HepG2 (cell line): Measurements from ENCODE around the gene RABEP2. TPM values are rescaled to one million over a fixed set of nuclear protein-coding genes. Genes with fewer than 3 reads are reported as not detected.

Source experiments
- ARNT2 ChIP-seq: sonication (generic); formaldehyde crosslinking; IDR thresholded peaks from 2 replicates; pipeline ENCODE4 v1.8.0; 2022; ENCODE audit warnings: mild to moderate bottlenecking, low read depth, missing genetic modification reagents, moderate library complexity
- JUN ChIP-seq: sonication (generic); formaldehyde crosslinking; IDR thresholded peaks from 2 replicates; pipeline ENCODE4 v1.4.0; 2020; ENCODE audit warnings: mild to moderate bottlenecking, missing genetic modification reagents
- KLF12 ChIP-seq: sonication (generic); formaldehyde crosslinking; IDR thresholded peaks from 2 replicates; pipeline ENCODE4 v1.4.0; 2020; ENCODE audit warnings: missing genetic modification reagents, borderline replicate concordance
- KLF15 ChIP-seq: sonication (generic); formaldehyde crosslinking; IDR thresholded peaks from 2 replicates; pipeline ENCODE4 v1.8.1; 2023; ENCODE audit warnings: borderline replicate concordance, mild to moderate bottlenecking, inconsistent platforms, missing genetic modification reagents, mixed read lengths
- MXD4 ChIP-seq: IDR thresholded peaks from 2 replicates; pipeline ENCODE4 v1.6.1; 2016; ENCODE audit warnings: mild to moderate bottlenecking, missing biosample characterization, missing genetic modification reagents
- NR2F1 ChIP-seq, 2 experiments: fragments of 450-650 bp in 1 of 2; formaldehyde crosslinking in 1 of 2; IDR thresholded peaks; 2 replicates each; pipeline versions ENCODE4 v1.5.0 to v1.6.1; 2016 to 2020; ENCODE audit warnings: mild to moderate bottlenecking in 1 of 2, missing compliant biosample characterization in 1 of 2, missing genetic modification reagents in 1 of 2, moderate library complexity in 1 of 2
- SP1 ChIP-seq, 2 experiments: fragments of 450-650 bp in 1 of 2; sonication (generic) in 1 of 2; formaldehyde crosslinking in 1 of 2; IDR thresholded peaks; 2 replicates each; pipeline versions ENCODE4 v1.4.0 to v1.6.1; 2016 to 2020; ENCODE audit warnings: missing genetic modification reagents in 1 of 2
- STAG1 ChIP-seq: sonication (generic); formaldehyde crosslinking; IDR thresholded peaks from 2 replicates; pipeline ENCODE4 v1.4.0; 2020; ENCODE audit warnings: missing genetic modification reagents
- ZFYVE20 ChIP-seq: sonication (generic); formaldehyde crosslinking; IDR thresholded peaks from 2 replicates; pipeline ENCODE4 v1.8.0; 2023; ENCODE audit warnings: low read depth, mild to moderate bottlenecking, moderate library complexity, missing genetic modification reagents, borderline replicate concordance
- ZNF343 ChIP-seq: sonication (generic); formaldehyde crosslinking; IDR thresholded peaks from 2 replicates; pipeline ENCODE4 v1.4.0; 2020; ENCODE audit warnings: mild to moderate bottlenecking, missing genetic modification reagents
- ZNF432 ChIP-seq: sonication (generic); formaldehyde crosslinking; IDR thresholded peaks from 2 replicates; pipeline ENCODE4 v1.5.0; 2020; ENCODE audit warnings: missing genetic modification reagents, mild to moderate bottlenecking, borderline replicate concordance
- ZNF724P ChIP-seq: sonication (generic); formaldehyde crosslinking; IDR thresholded peaks from 2 replicates; pipeline ENCODE4 v1.8.0; 2022; ENCODE audit warnings: missing genetic modification reagents, borderline replicate concordance
- ZNF776 ChIP-seq: sonication (generic); formaldehyde crosslinking; IDR thresholded peaks from 2 replicates; pipeline ENCODE4 v1.4.0; 2020; ENCODE audit warnings: mild to moderate bottlenecking, missing genetic modification reagents
- ZNF781 ChIP-seq: sonication (generic); formaldehyde crosslinking; IDR thresholded peaks from 2 replicates; pipeline ENCODE4 v1.5.1; 2020; ENCODE audit warnings: borderline replicate concordance, mild to moderate bottlenecking, missing genetic modification reagents; ENCODE audit errors: not compliant biosample characterization
- polyA plus RNA-seq, 8 experiments: library from polyadenylated mRNA; depleted of rRNA in 3 of 8; stranded (reverse) in 7 of 8; unstranded in 1 of 8; fragments of >200 nt; fragmentation: Illumina TruSeq in 4 of 8; extraction: Trizol in 4 of 8; gene quantifications; 2 replicates each; pipeline versions ENCODE4 v1.2.1 to v1.2.3, GENCODE V29; 2011 to 2016; ENCODE audit warnings: low read depth in 4 of 8, missing spikeins in 1 of 8, mixed read lengths in 1 of 8; ENCODE audit not compliant: insufficient read depth in 1 of 8
- total RNA-seq, 5 experiments: library from RNA; depleted of rRNA; stranded (reverse); fragments of >200 nt; fragmentation: Illumina TruSeq; extraction: Trizol; gene quantifications; 2 replicates each; pipeline ENCODE4 v1.2.3, GENCODE V29; 2016; ENCODE audit warnings: low read depth in 1 of 5
- TF ChIP-seq, protein P1 (sequence below): sonication (generic); formaldehyde crosslinking; IDR thresholded peaks from 2 replicates; pipeline ENCODE4 v1.4.0; 2020; ENCODE audit warnings: missing genetic modification reagents, borderline replicate concordance
- TF ChIP-seq, protein P2 (sequence below), 2 experiments: sonication (generic) in 1 of 2; formaldehyde crosslinking in 1 of 2; IDR thresholded peaks; 2 replicates each; pipeline versions ENCODE4 v1.4.0 to v1.6.1; 2018 to 2020; ENCODE audit warnings: missing genetic modification reagents in 2 of 2, borderline replicate concordance in 1 of 2, low read depth in 1 of 2, mild to moderate bottlenecking in 1 of 2, missing biosample characterization in 1 of 2
- TF ChIP-seq, protein P3 (sequence below): sonication (generic); formaldehyde crosslinking; IDR thresholded peaks from 2 replicates; pipeline ENCODE4 v1.5.1; 2020; ENCODE audit warnings: mild to moderate bottlenecking, moderate library complexity, missing genetic modification reagents
- TF ChIP-seq, protein P4 (sequence below): IDR thresholded peaks from 2 replicates; pipeline ENCODE4 v1.6.1; 2016; ENCODE audit warnings: control low read depth
- TF ChIP-seq, protein P5 (sequence below): sonication (generic); formaldehyde crosslinking; IDR thresholded peaks from 2 replicates; pipeline ENCODE4 v1.9.0; 2022; ENCODE audit warnings: missing genetic modification reagents, mild to moderate bottlenecking, borderline replicate concordance

RABEP2 gene
- total and polyA plus RNA-seq, 2 of the 13 experiments (the other 11 are each of a cell fraction or from before 2014, with no cell fraction given) = 10.8 to 18.4 TPM

DNA sequence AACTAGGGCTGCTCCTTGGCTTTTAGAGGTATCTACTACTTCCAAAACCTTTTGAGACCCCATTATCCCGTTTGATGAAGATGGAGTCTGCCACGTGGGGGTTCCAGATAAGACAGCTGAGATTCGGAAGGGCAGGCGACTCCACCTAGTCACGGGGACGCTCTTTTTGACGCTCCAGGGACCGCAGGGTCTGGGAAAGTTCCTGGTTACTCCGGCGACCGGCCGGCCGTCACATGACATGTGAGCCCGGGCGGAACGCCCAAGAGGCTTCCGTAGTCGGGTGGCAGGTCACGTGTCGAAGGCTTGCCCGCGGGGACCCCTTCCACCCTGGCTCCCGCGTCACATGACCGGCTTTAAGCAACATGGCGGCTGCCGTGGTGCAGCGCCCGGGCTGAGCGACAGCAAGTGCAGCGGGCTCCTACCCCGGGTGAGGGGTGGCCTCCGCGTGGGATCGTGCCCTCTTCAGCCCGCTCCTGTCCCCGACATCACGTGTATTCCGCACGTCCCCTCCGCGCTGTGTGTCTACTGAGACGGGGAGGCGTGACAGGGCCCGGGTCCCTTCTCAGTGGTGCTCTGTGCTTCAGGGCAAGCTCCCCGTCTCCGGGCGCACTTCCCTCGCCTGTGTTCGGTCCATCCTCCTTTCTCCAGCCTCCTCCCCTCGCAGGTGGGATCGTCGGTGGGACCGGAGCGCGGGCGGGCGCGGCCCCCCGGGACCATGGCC, 49.6 kb upstream of the RABEP2 start, which contains the start of gene SPNS1 (continued):
- TF ChIP-seq, protein P1, sequence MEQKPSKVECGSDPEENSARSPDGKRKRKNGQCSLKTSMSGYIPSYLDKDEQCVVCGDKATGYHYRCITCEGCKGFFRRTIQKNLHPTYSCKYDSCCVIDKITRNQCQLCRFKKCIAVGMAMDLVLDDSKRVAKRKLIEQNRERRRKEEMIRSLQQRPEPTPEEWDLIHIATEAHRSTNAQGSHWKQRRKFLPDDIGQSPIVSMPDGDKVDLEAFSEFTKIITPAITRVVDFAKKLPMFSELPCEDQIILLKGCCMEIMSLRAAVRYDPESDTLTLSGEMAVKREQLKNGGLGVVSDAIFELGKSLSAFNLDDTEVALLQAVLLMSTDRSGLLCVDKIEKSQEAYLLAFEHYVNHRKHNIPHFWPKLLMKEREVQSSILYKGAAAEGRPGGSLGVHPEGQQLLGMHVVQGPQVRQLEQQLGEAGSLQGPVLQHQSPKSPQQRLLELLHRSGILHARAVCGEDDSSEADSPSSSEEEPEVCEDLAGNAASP = no peak
- peak; percentile 94 for TF ChIP-seq MXD4
- TF ChIP-seq, protein P2, sequence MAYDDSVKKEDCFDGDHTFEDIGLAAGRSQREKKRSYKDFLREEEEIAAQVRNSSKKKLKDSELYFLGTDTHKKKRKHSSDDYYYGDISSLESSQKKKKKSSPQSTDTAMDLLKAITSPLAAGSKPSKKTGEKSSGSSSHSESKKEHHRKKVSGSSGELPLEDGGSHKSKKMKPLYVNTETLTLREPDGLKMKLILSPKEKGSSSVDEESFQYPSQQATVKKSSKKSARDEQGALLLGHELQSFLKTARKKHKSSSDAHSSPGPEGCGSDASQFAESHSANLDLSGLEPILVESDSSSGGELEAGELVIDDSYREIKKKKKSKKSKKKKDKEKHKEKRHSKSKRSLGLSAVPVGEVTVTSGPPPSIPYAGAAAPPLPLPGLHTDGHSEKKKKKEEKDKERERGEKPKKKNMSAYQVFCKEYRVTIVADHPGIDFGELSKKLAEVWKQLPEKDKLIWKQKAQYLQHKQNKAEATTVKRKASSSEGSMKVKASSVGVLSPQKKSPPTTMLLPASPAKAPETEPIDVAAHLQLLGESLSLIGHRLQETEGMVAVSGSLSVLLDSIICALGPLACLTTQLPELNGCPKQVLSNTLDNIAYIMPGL (CRISPR knock-in tag; IDR thresholded peaks at IDR 0.05; ENCODE audit: borderline replicate concordance in 1 of 2, low read depth in 1 of 2) = peak in 1 of 2 experiments; percentile 92; a peak in 3 of 4 replicates
- TF ChIP-seq JUN (CRISPR knock-in tag) = peak; percentile 17; the same call in 1 of the 2 replicates
- no peak for TF ChIP-seq SP1 (IDR thresholded peaks at IDR 0.05)
- TF ChIP-seq SP1 (CRISPR knock-in tag; IDR thresholded peaks at IDR 0.05) = peak; percentile 69
- TF ChIP-seq ZNF776 (CRISPR knock-in tag) = peak; percentile 37; the same call in 1 of the 2 replicates
- TF ChIP-seq, protein P3, sequence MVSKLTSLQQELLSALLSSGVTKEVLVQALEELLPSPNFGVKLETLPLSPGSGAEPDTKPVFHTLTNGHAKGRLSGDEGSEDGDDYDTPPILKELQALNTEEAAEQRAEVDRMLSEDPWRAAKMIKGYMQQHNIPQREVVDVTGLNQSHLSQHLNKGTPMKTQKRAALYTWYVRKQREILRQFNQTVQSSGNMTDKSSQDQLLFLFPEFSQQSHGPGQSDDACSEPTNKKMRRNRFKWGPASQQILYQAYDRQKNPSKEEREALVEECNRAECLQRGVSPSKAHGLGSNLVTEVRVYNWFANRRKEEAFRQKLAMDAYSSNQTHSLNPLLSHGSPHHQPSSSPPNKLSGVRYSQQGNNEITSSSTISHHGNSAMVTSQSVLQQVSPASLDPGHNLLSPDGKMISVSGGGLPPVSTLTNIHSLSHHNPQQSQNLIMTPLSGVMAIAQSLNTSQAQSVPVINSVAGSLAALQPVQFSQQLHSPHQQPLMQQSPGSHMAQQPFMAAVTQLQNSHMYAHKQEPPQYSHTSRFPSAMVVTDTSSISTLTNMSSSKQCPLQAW (CRISPR knock-in tag) = peak; percentile 90
- peak; percentile 45; the same call in 1 of the 2 replicates for TF ChIP-seq ZNF724P (CRISPR knock-in tag)
- TF ChIP-seq ZNF781 (CRISPR knock-in tag) = peak; percentile 10
- peak; percentile 77 for TF ChIP-seq ARNT2
- peak; percentile 12; the same call in 1 of the 2 replicates for TF ChIP-seq STAG1 (CRISPR knock-in tag)
- TF ChIP-seq ZFYVE20 (CRISPR knock-in tag) = peak; percentile 82; the same call in 1 of the 2 replicates
- peak; percentile 89; the same call in 1 of the 2 replicates for TF ChIP-seq KLF12 (CRISPR knock-in tag)
- peak in 1 of 2 experiments; percentile 13; a peak in 1 of 4 replicates for TF ChIP-seq NR2F1 (CRISPR knock-in tag; IDR thresholded peaks at IDR 0.05)
- TF ChIP-seq, protein P4, sequence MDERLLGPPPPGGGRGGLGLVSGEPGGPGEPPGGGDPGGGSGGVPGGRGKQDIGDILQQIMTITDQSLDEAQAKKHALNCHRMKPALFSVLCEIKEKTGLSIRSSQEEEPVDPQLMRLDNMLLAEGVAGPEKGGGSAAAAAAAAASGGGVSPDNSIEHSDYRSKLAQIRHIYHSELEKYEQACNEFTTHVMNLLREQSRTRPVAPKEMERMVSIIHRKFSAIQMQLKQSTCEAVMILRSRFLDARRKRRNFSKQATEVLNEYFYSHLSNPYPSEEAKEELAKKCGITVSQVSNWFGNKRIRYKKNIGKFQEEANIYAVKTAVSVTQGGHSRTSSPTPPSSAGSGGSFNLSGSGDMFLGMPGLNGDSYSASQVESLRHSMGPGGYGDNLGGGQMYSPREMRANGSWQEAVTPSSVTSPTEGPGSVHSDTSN (CRISPR knock-in tag) = peak; percentile 44; the same call in 1 of the 2 replicates
- no peak for TF ChIP-seq ZNF432 (CRISPR knock-in tag)
- peak; percentile 89 for TF ChIP-seq KLF15 (CRISPR knock-in tag)
- TF ChIP-seq, protein P5, sequence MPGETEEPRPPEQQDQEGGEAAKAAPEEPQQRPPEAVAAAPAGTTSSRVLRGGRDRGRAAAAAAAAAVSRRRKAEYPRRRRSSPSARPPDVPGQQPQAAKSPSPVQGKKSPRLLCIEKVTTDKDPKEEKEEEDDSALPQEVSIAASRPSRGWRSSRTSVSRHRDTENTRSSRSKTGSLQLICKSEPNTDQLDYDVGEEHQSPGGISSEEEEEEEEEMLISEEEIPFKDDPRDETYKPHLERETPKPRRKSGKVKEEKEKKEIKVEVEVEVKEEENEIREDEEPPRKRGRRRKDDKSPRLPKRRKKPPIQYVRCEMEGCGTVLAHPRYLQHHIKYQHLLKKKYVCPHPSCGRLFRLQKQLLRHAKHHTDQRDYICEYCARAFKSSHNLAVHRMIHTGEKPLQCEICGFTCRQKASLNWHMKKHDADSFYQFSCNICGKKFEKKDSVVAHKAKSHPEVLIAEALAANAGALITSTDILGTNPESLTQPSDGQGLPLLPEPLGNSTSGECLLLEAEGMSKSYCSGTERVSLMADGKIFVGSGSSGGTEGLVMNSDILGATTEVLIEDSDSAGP (CRISPR knock-in tag) = peak; percentile 92
- TF ChIP-seq ZNF343 (CRISPR knock-in tag) = peak; percentile 96
